GM23338 (cell line): ENCODE measurements around the gene ITGB2. TPM values are rescaled to one million over a fixed set of nuclear protein-coding genes. Genes with fewer than 3 reads are reported as not detected.

Experiments used
- ATAC-seq: fragments of 200-7000 bp; cut with Tn5 transposase; 3 replicates; pipeline ENCODE4 v1.9.1; 2020
- DNase-seq: peaks from one replicate; pipeline ENCODE4 v3.0.0-alpha.2; 2015; ENCODE audit warnings: low spot score
- H2AFZ ChIP-seq: fragments of 200-600 bp; sonication (generic); 2 replicates; pipeline ENCODE4 v1.8.0; 2016; ENCODE audit warnings: antibody characterized with exemption, mild to moderate bottlenecking, moderate library complexity
- H3F3A ChIP-seq: fragments of 200-600 bp; sonication (generic); replicated peaks from 2 replicates; pipeline ENCODE4 v1.8.0; 2017; ENCODE audit warnings: antibody characterized with exemption, mixed run types, low read depth
- H3K27ac ChIP-seq: fragments of 200-600 bp; sonication (generic); 2 replicates; pipeline ENCODE4 v1.6.1; 2016; ENCODE audit warnings: low read depth
- H3K27me3 ChIP-seq: fragments of 200-600 bp; sonication (generic); 2 replicates; pipeline ENCODE4 v1.8.0; 2016; ENCODE audit warnings: mild to moderate bottlenecking, mixed run types, moderate library complexity; ENCODE audit not compliant: insufficient read depth
- H3K36me3 ChIP-seq: fragments of 200-600 bp; sonication (generic); 2 replicates; pipeline ENCODE4 v1.8.0; 2016; ENCODE audit warnings: mild to moderate bottlenecking; ENCODE audit not compliant: insufficient read depth
- H3K4me1 ChIP-seq: fragments of 200-600 bp; sonication (generic); 2 replicates; pipeline ENCODE4 v1.8.0; 2016; ENCODE audit warnings: mild to moderate bottlenecking, moderate library complexity; ENCODE audit not compliant: insufficient read depth
- H3K4me2 ChIP-seq: fragments of 200-600 bp; sonication (generic); 2 replicates; pipeline ENCODE4 v1.7.1; 2017; ENCODE audit warnings: mixed run types
- H3K4me3 ChIP-seq: fragments of 200-600 bp; sonication (generic); 2 replicates; pipeline ENCODE4 v1.6.1; 2016; ENCODE audit warnings: mixed run types
- H3K79me2 ChIP-seq: fragments of 200-600 bp; sonication (generic); replicated peaks from 2 replicates; pipeline ENCODE4 v1.8.0; 2017; ENCODE audit warnings: mild to moderate bottlenecking; ENCODE audit not compliant: insufficient read depth
- H3K9me2 ChIP-seq: fragments of 200-600 bp; sonication (generic); 2 replicates; pipeline ENCODE4 v1.8.0; 2017; ENCODE audit not compliant: insufficient read depth
- H4K20me1 ChIP-seq: fragments of 200-600 bp; sonication (generic); replicated peaks from 2 replicates; pipeline ENCODE4 v1.8.0; 2017; ENCODE audit warnings: mild to moderate bottlenecking; ENCODE audit not compliant: insufficient read depth
- H3K27ac Mint-ChIP-seq: 2 replicates; pipeline ENCODE4 v1.8.0; 2020; ENCODE audit warnings: inconsistent platforms, mild to moderate bottlenecking, moderate library complexity, mixed read lengths
- H3K27me3 Mint-ChIP-seq: 3 replicates; pipeline ENCODE4 v1.8.0; 2022; ENCODE audit warnings: low read depth, mild to moderate bottlenecking, moderate library complexity, mixed read lengths, inconsistent platforms; ENCODE audit not compliant: insufficient read depth, poor library complexity
- H3K36me3 Mint-ChIP-seq: 3 replicates; pipeline ENCODE4 v1.8.0; 2021; ENCODE audit warnings: low read depth, mild to moderate bottlenecking, inconsistent platforms, moderate library complexity, mixed read lengths
- H3K4me1 Mint-ChIP-seq: 3 replicates; pipeline ENCODE4 v1.8.0; 2020; ENCODE audit warnings: mild to moderate bottlenecking, inconsistent platforms, mixed read lengths
- H3K4me3 Mint-ChIP-seq: 3 replicates; pipeline ENCODE4 v1.8.0; 2021; ENCODE audit warnings: moderate library complexity, mild to moderate bottlenecking, inconsistent platforms, mixed read lengths
- H3K9me3 Mint-ChIP-seq: 3 replicates; pipeline ENCODE4 v1.8.0; 2020; ENCODE audit warnings: moderate library complexity, mild to moderate bottlenecking, inconsistent platforms, mixed read lengths
- EZH2 ChIP-seq: fragments of 200-600 bp; sonication (generic); IDR thresholded peaks from one replicate; pipeline ENCODE4 v1.8.0; 2017; ENCODE audit warnings: antibody characterized with exemption, mild to moderate bottlenecking, low read depth; ENCODE audit not compliant: unreplicated experiment
- EZH2phosphoT487 ChIP-seq: fragments of 200-600 bp; sonication (generic); IDR thresholded peaks from one replicate; pipeline ENCODE4 v1.8.1; 2018; ENCODE audit warnings: antibody characterized with exemption; ENCODE audit not compliant: unreplicated experiment
- JUNB ChIP-seq: IDR thresholded peaks from one replicate; pipeline ENCODE4 v1.6.1; 2016; ENCODE audit warnings: antibody characterized with exemption; ENCODE audit not compliant: unreplicated experiment
- POLR2AphosphoS5 ChIP-seq: IDR thresholded peaks from 2 replicates; pipeline ENCODE4 v1.6.1; 2016; ENCODE audit warnings: antibody characterized with exemption, low read depth
- ZNF331 ChIP-seq: fragments of 250-450 bp; sonication (Bioruptor Pico); IDR thresholded peaks from 2 replicates; pipeline ENCODE4 v1.5.0; 2020; ENCODE audit warnings: low read depth, mild to moderate bottlenecking, moderate library complexity
- ZNF462 ChIP-seq: fragments of 250-450 bp; sonication (Bioruptor Pico); IDR thresholded peaks from 2 replicates; pipeline ENCODE4 v1.5.0; 2020; ENCODE audit warnings: mild to moderate bottlenecking, moderate library complexity
- polyA plus RNA-seq: library from polyadenylated mRNA; unstranded; fragments of >200 nt; fragmentation: Nextera tagmentation; extraction: Ambion mirVana; gene quantifications from 2 replicates; pipeline ENCODE4 v1.2.1, GENCODE V29; 2016
- total RNA-seq: library from RNA; depleted of rRNA; stranded (reverse); fragments of >200 nt; shearing (Covaris generic); gene quantifications from 2 replicates; pipeline ENCODE4 v1.2.3, GENCODE V29; 2014

The ITGB2 gene
- total and polyA plus RNA-seq, 2 experiments from 2014 or later, result 0.44 to 0.63 TPM

DNA sequence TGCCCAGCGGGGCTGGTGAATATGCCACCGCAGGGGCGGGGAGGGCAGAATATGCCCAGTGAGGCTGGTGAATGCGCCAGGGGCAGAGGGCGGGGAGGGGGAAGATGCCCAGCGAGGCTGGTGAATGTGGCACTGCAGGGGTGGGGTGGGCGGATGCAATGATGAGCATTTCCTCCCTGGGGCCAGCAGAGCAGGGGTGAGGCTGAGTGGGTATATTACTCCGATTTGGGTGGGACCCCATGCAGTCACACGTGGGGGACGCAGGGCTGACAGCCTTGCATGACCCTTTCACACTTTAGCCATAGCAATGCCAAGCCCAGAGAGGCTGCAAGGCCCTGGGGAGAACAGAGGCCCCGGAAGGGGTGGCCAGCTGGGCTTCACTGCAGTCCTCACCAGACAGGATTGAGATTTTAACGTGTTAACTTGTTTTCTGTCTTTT is 9.9 kb upstream of the ITGB2 start:
- Mint-ChIP-seq H3K4me3 (peak overlapping the region; percentile 70), H3K4me1 (peaks cover 46% of the 10 kb centered on the region)

DNA sequence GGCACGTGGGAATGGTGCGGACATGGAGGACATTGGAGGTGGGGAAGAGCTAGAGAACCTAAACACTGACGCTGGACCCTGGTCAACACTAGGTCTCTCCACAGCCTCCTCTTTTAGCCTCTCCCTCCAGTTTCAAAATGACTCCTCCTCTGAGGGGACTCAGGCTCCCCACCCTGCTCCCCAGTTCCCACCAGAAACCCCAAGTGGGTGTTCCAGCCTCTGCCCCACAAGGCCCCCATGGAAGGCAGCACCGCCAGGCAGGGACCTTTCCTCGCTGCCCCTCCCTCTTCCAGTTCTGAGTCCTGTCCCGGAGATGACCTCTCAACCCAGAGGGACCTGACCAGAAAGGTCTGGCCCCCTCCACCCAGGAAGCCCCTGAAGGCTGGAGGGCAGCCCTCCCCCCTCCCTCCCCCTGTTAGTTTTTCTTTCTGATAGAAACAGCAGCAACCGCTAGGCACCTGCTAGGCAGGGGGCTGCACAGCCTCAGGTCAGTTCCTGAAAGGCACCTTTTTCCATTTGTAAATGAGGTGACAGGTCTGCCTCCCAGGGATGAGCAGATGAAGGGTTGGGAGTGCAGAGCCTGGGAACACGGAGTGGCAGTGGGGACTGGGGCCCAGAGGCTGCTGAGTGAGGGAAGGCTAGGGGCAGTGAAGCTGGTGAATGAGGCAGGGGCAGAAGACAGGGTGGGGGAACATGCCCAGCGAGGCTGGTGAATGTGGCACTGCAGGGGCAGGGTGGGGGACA is 9.3 kb upstream of the ITGB2 start:
- no peaks in the 10 kb centered on the region for H3K36me3 ChIP-seq
- peaks cover 46% of the 10 kb centered on the region for H3K4me1 Mint-ChIP-seq
- no peak overlapping the region for H3K27ac ChIP-seq
- no peak for DNase-seq
- H3K27ac Mint-ChIP-seq, result no peak overlapping the region
- H3K79me2 ChIP-seq, result no peaks in the 10 kb centered on the region
- H2AFZ ChIP-seq, result no peak overlapping the region
- peaks cover 89% of the 10 kb centered on the region for H3K27me3 Mint-ChIP-seq
- no peaks in the 10 kb centered on the region for H3K9me2 ChIP-seq
- no peaks in the 10 kb centered on the region; the same call in 1 of the 2 replicates for H3F3A ChIP-seq
- no peaks in the 10 kb centered on the region for H3K36me3 Mint-ChIP-seq
- H3K4me3 ChIP-seq, result no peak overlapping the region
- H4K20me1 ChIP-seq, result no peaks in the 10 kb centered on the region
- no peak for ATAC-seq
- H3K27me3 ChIP-seq, result peaks cover 95% of the 10 kb centered on the region
- H3K4me2 ChIP-seq, result no peak overlapping the region; the same call in 1 of the 2 replicates
- TF ChIP-seq ZNF331, result no peak
- TF ChIP-seq EZH2, result peak; percentile 31
- no peak overlapping the region; the same call in 2 of the 3 replicates for H3K4me3 Mint-ChIP-seq
- H3K4me1 ChIP-seq, result peaks cover 32% of the 10 kb centered on the region
- H3K9me3 Mint-ChIP-seq, result no peaks in the 10 kb centered on the region

More for the DNA sequence above, 9.9 kb upstream of the ITGB2 start:
- Mint-ChIP-seq H3K27me3 (peaks cover 83% of the 10 kb centered on the region), H3K36me3 (no peaks in the 10 kb centered on the region), H3K9me3 (no peaks in the 10 kb centered on the region), H3K27ac (no peak overlapping the region)
- Histone ChIP-seq H3K9me2 (no peaks in the 10 kb centered on the region), H3K4me2 (peak overlapping the region; percentile 90), H2AFZ (no peak overlapping the region), H3K27me3 (peaks cover 89% of the 10 kb centered on the region), H4K20me1 (no peaks in the 10 kb centered on the region), H3K27ac (no peak overlapping the region), H3K36me3 (no peaks in the 10 kb centered on the region), H3F3A (no peaks in the 10 kb centered on the region; the same call in 1 of the 2 replicates), H3K79me2 (no peaks in the 10 kb centered on the region), H3K4me3 (peak overlapping the region; percentile 61), H3K4me1 (peaks cover 32% of the 10 kb centered on the region)
- ATAC-seq (no peak), DNase-seq (no peak)
- TF ChIP-seq EZH2phosphoT487 (no peak), EZH2 (no peak), JUNB (no peak), POLR2AphosphoS5 (no peak)

DNA sequence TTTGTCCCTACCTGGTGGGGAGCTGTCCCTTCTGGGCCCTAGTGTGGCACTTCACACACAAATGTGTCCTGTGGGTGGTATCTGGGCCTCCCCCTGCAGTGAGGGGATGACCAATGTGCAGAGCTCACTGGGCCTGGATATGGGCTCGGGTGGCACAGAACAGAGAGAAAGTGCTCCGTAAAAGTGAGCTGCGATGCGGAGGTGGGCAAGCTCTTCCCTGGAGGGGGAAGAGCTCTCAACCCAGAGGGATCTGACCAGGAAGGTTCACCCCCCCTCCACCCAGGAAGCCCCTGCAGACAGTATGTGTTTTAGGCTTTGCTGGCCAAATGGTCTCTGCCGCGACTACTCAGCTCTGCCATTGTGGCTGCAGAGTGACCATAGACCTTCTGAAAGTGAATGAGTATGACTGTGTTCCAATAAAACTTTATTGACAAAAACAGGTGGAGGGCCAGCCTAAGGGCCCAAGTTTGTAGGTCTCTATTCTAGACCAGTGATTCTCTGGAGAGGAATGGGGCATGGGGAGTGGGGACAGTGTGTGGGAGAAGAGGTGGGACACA is 8.6 kb upstream of the ITGB2 start:
- H3K79me2 ChIP-seq, result no peaks in the 10 kb centered on the region
- H3K4me2 ChIP-seq, result no peak overlapping the region
- H3K4me1 Mint-ChIP-seq, result peaks cover 46% of the 10 kb centered on the region
- H3K9me2 ChIP-seq, result no peaks in the 10 kb centered on the region
- H4K20me1 ChIP-seq, result no peaks in the 10 kb centered on the region
- no peak overlapping the region; the same call in 2 of the 3 replicates for H3K4me3 Mint-ChIP-seq
- ATAC-seq (no peak), DNase-seq (no peak)
- peaks cover 93% of the 10 kb centered on the region for H3K27me3 Mint-ChIP-seq
- peaks cover 32% of the 10 kb centered on the region for H3K4me1 ChIP-seq
- H3K4me3 ChIP-seq, result no peak overlapping the region
- no peak overlapping the region for H3K27ac Mint-ChIP-seq
- TF ChIP-seq ZNF462 (CRISPR knock-in tag) (no peak), EZH2 (peak; percentile 23)
- peaks cover 99% of the 10 kb centered on the region for H3K27me3 ChIP-seq
- H3K9me3 Mint-ChIP-seq, result no peaks in the 10 kb centered on the region
- no peaks in the 10 kb centered on the region for H3K36me3 ChIP-seq
- no peaks in the 10 kb centered on the region for H3K36me3 Mint-ChIP-seq
- H3K27ac ChIP-seq, result no peak overlapping the region
- H3F3A ChIP-seq, result peaks cover 3% of the 10 kb centered on the region; the same call in 1 of the 2 replicates
- no peak overlapping the region for H2AFZ ChIP-seq
